HEK293 (cell line): ENCODE measurements around the gene DYRK2.

Source experiments
- CTCF ChIP-seq: fragments of 450-650 bp; formaldehyde crosslinking; IDR thresholded peaks from 2 replicates; pipeline ENCODE4 v1.5.1; 2016; ENCODE audit warnings: missing biosample characterization, missing genetic modification characterization
- ELK4 ChIP-seq: IDR thresholded peaks from 2 replicates; pipeline ENCODE4 v1.6.1; 2011; ENCODE audit warnings: mild to moderate bottlenecking, low read depth, low read length, borderline replicate concordance
- ZBTB20 ChIP-seq: fragments of 450-650 bp; formaldehyde crosslinking; IDR thresholded peaks from 2 replicates; pipeline ENCODE4 v1.5.1; 2016; ENCODE audit warnings: missing biosample characterization, missing genetic modification characterization

- TF ChIP-seq CTCF (tag by site-specific recombination): no peak
- TF ChIP-seq ZBTB20 (tag by site-specific recombination): no peak
- TF ChIP-seq ELK4: no peak
Observed at GRCh38 chr12:67624355-67624754, 24.2 kb upstream of the DYRK2 start.
